ENCODE results near the gene FCAMR.

FCAMR gene

DNA sequence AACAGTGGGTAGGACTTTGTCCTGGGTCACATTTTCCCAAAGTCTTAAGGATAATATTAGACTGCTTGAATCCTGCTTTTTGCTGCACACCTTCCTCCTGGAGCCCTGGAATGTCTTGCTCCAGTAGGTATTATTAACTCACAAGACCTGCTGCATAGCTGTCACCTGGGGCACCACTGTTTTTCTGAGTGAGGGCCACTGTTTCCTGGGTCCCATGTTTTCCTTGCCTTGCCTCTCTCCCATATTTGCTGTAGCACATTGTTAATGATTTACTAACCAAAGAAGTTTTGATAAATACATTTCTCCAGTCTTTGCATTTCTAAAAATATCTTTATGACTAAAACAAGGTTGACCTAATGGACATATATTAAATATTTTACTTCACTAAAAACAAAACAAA lies 22.5 kb upstream of the FCAMR start:
- no peak for DNase-seq

DNA sequence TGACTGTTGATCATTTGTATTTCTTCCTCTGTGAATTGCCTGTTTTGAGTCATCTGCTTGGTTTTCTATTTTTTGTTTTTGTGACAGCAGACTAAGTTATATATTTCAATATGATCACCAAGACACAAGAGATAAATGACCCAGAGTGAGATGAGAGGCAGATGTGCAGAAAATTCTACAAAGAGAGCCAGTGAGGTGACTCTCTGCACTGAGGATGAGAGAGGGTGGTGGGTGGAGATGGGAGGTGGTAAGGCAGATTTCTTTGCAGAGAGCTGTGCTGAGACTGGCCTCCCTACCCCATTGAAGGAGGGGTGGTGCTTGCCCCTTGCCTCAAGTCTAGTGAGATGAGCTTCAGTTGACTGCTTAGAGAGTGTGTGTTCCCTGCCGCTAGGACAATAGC lies 17.6 kb upstream of the FCAMR start:
- no peak for DNase-seq

DNA sequence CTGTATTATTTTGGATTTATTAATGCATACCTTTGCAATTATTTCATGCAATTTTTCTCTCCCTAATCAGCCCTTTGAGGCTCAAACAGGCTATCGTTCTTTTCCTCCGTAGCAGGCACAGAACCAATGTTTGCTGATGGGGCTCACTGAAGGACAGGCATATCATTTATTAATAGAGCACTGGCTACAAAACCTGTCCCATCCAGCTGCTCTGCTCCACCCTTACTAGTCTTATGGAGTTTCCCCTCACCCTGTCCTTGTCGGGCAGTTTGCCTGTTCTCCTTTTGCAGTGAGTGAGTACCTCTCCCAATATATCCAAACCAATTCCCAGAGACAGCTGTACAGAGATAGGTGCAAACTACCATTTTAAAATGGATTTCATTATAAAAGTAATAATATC lies 16.6 kb upstream of the FCAMR start:
- DNase-seq, result no peak

DNA sequence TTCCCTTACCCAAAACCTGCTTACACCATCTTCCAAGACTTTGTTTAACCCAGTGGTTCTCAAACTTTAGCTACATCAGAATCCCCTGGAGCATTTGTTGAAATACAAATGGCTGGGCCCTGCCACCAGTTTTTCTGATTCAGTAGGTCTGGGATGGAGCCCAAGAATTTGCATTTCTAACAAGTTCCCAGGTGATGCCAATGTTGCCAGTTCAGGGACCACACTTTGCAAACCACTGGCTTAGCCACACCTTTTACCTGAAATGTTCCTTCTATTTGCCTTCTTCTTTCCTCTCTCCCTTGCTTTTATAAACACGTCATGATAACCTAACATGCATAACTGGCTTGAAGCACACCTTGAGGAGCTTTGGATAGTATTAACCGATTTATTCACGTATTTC lies 16.1 kb upstream of the FCAMR start:
- no peak for DNase-seq

DNA sequence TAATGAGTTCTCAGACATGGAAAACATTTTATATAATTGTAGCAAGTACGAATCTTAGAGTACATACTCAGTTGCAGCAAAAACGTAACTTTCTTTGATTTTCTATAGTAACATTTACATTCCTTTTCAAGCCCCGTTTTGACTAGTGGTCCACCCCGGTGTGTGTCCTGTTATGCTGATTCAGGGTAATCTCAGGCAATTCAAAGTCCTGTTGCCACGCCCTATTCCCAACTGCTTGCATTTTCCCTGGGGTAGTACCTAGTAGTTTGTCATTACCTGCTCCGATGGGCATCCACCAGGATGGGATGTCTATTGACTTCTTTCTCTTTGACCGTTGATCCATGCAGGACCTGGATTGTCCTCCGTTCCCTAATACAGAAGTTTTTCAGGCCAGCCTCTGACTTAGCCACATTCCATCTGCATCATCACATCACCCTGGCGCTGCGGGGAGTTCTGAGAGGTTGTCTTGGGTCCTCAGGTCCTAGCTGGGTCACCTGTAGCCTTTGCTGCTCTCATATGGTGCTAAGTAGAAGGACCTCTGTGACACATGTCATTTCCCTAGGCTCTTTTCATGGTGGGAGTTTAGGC lies 15.0 kb upstream of the FCAMR start:
- DNase-seq, result no peak

DNA sequence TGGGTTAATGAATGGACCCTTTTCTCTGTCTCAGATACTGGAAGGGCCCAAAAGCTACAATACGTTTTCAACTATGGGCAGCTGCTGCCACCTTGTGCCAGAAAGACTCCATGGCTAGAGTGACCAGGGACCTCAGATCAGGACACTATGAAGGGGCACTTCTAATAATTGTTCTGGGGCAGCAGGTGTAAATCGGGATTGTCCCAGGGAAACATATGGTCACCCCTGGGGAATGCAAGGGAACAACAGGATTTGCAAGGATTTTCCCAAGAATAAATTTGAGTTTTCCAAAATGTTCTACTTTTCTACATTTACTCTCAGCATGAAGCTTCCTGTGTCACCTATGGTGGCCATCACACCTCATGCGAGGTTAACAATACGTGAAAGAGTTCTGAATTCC lies 12.0 kb upstream of the FCAMR start:
- DNase-seq, result peak; percentile 64

DNA sequence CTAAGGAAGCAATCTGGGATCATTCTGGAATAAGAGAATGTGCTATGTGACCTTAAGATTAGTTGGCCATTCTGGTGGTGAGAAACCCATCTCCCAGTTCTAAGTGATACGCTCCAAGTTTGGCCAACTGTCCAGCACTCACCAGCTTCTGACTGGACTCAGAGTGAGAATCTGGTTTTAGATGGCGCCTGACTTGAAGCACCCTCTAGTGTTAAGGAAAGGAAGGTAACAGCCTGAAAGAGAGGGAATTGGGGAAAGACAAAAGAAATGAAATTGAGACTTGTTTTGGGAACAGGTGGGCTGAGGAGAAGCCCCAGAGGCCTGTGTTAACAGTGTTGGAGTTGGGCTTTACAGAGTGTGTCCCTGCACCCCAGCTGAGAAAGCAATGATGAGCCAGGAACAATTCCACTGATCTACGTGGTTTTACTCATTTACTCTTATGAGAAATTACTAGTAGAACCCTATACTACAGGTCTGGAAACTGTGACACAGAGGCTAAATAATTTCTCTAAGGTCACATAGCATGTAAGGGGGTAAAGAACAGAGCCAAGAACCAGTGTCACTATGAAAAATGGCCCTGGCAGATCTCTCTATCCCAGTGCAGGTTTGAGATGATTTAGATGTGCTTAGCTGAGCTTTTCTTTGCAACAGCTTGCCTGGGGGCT lies 9.3 kb upstream of the FCAMR start:
- DNase-seq, result peak; percentile 29

DNA sequence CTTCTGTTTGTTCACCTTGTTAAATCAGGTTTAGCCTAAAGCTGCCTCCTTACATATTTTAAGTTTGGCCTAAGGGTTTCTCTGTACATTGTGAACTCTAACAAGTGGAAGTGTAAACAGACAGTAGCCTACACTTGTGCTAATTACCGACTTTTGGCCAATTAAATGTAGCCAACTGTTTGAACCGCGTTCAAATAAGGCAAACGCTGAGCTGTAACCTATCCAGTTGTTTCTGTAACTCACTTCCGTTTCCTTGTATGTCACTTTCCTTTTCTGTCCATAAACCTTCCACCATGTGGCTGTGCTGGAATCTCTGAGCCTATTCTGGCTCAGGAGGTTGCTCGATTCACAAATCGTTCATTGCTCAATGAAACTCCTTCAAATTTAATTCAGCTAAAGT lies 8.0 kb upstream of the FCAMR start:
- DNase-seq, result no peak

DNA sequence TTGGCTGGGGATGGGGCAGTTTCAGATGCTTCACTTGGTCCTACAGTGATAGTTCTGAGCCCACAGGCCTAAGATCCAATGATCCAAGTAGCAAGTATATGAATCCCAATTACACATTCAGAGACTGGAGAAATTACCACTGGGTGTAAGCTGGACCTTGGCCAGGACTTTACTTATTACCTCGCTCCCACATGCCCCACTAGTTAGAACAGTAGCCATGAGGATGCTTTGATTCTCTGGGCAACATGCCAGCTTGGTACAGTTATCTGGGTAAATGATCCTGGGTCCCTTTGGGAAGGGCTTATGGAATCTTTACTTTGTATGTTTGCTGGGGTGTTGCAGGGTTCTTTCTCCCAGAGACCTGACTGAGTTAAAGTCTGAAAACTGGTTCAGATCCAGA lies 5.0 kb upstream of the FCAMR start:
- DNase-seq, result peak; percentile 25

DNA sequence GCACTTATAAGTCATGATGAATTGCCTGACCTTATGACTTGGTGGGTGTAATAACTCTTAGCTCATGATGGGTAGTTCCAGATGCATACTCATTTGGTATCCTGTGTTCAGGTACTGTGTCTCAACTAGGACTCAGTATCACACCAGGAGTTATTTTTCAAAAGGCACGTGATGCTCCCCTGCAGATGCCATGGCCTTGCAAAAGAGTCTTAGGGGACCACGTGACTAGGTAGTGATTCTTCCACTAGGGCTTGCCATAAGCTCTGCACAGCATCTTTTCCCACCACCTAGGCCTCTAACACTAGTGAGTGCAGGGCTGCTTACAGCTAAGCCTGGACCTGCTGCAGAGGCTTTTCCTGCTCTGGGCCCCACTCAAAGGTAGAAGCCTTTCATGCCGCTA lies 3.9 kb upstream of the FCAMR start:
- DNase-seq, result no peak

DNA sequence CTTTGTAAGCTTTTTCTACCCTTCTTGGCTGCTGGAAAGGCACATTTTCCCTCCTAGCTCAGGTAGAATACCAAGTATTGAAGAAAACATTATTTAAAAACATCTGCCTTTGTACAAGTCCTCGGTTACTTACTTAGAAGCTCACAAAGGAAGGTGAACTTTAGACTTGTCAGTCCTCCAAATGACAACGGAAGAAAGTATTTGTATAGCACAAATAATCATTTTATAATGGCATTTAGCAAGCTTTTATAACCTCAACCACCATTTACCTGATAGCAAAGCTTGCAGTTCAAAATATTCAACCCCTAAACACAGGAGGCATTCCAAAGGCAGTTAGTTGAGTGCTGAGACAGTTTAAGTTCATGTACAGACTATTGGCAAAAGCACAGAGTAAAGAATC lies 2.5 kb upstream of the FCAMR start:
- no peak for DNase-seq

DNA sequence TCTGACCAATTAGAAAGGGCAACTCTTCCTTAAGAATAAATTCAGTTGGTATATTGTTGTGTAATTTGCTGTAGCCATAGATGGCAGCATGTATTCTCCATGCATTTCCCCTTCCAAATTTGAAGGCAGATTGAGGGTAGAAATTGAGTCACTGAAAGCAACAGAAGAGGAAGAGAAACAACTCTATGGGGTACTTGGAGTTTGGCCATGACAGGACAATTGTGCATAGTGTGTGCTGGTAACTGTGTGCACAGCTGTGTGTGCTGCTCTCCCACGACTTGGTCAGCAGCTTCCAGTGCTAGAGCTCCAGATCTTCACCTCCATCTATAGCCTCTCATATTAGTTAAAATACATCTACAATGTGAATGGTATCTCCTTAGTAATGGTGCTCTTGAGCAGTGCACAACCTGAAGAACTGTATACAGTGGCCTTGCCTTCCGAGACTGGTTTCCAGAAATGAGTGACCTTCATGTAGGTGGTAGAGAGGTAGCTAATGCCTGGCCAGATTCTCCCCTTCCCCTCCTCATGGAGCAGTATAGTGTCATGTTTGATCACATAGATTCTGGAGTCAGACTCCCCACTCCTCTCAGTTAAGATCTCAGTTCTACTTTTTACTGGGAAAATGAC lies 882 bp upstream of the FCAMR start:
- no peak for DNase-seq

DNA sequence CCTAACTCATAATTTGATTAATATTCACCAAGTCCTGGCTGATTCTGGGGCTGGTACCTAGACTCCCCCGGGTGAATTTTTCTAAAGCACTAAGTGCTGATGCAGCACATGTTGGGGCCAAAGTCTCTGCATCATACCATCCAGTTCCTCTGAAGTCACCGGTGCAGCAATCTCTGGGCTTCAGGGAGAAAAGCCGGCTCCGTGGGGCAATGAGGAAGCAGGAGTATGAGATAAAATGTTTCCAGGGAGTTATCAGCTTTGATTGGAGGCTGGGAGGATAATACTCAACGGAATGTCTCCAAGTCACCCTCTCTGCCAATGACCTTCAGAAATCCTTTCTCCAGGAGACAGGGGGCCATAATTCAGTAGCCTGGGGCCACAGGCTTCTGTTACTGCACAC lies 1.2 kb downstream of the FCAMR start:
- DNase-seq, result no peak

DNA sequence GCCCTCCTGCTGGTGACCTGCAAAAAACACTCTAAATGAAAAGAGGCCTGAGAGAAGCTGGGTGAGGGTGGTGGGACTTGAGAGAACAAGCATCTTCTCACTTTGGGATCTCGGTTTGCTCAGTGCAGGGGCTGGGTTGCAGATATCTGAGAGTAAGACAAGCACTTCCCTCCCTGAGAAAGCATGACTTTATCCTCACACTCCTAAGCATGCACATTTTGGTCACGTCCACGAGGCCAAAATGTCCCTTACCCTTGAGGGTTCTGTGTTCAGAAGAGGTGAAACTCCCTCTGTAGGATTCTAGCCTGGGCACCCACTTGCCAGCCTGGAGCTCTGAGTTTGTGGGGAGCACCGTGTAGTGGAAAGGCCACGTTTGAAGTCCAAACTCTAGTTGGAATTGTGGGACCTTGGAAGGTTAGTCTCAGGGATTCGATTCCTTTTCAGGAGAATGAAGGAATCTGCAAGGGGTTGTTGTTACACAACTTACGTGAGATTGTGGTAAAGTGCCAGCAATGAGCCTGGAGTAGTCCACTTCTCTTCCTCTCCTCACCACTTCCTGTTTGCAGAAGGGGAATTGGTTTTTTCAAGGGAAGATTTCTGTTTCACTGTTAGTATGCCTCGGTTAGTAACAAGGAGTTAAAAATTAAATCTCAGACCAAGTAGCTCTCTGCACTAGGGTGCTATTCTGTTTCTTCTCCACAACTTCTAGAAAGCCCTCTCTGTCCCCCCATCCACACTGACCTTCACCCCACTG lies 3.0 kb downstream of the FCAMR start:
- no peak for DNase-seq

DNA sequence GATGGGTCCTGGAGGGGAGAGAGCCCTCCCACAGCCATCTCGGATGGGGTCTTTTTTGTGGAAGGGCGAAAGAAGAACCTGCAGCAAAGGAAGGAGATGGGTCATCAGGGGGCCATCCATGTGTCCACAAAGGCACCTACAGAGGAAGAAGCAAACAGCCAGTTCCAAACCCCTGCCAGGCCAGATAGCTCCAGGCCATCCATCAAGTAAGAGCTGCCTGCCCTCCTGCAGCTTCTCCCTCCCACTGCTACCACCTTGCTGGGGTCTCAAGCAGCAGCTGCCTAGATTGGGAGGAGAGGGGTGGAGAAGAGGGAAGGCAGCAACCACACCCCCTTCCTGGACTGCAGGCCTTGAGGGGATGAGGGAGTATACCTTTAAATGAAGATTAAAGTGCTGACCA lies 4.5 kb downstream of the FCAMR start:
- DNase-seq, result no peak

DNA sequence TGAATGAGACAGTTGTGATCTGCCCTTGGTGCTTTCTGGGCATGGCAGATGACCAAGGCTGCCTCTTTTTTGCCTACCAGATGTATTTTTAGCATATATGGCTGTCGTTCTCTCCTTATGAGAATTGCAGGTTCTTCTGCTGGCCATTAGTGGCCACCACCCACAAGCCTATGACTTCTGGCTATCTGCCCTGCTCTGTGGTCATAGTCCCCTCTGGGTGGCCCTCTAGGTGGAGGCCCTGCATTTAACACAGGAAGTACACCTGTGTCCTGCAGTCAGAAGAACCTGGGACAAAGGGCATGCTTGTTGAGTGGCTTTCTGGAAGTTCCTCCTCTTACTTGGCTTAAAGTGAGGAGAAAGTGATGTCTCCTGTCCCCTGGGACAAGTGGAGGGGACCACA lies 6.5 kb downstream of the FCAMR start:
- no peak for DNase-seq

DNA sequence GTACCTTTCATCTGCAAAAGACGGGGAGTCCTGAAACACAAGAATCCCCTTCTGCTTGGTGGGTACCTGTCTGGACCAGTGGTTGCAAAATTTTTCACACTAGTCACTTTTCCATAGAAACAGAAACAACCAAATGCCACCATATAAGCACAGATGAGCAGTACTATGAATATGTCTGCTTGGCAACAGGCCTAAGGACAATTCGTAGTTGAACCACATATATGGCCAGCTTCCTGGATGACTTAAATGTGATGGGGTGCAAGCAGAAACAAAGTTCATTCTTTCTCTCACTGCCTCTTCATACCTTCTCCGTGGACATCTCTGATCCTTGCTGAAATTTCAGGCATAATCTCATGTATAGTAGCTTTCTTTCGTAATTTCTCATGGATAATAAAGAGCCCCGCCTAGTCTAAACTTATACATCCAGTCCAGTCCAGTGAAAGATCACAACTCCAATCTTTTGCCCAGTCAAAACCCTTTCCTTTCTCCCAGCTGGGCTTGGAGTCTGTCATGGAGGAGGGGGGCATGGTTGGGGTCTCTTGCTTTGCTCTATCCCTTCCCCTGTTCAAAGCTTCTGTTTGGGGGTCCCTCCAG lies 7.0 kb downstream of the FCAMR start:
- DNase-seq, result no peak

DNA sequence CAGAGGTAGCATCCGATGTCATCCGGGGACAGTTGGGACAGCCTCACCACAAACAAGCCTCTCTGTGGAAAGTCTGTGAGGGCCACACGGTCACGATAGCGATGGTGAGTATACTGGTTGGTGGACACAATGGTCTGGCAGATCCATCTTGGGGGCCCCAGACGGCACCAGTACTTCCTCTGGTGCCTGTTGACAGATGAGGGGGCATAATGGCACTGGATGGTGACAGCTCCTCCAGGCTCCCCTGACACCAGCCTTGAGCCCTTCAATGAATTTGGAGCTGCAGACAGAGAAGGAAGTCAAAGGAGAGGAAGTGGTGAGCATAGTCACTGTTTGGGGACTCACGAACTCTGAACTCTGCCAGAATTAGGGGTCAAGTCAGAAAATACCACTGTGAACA lies 8.0 kb downstream of the FCAMR start:
- DNase-seq, result no peak

DNA sequence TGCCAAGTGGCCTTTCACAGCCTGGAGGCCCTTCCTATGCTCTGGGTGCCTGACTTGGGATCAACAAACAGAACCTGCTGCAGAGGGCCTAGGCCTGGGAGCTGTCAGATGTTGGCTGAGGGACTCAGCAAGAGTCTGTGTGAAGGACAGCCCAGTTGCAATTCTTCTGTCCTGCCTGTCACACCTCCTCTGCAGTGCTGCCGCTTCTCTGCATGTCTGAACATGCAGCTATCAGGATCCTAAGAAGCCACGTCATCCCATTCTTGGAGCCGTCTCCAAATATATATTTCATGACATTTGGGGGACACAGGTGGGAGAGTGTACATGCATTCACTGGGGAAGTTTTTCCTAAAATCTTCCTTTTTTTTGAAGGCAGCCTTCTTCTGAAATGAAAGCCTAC lies 8.6 kb downstream of the FCAMR start:
- DNase-seq, result no peak

DNA sequence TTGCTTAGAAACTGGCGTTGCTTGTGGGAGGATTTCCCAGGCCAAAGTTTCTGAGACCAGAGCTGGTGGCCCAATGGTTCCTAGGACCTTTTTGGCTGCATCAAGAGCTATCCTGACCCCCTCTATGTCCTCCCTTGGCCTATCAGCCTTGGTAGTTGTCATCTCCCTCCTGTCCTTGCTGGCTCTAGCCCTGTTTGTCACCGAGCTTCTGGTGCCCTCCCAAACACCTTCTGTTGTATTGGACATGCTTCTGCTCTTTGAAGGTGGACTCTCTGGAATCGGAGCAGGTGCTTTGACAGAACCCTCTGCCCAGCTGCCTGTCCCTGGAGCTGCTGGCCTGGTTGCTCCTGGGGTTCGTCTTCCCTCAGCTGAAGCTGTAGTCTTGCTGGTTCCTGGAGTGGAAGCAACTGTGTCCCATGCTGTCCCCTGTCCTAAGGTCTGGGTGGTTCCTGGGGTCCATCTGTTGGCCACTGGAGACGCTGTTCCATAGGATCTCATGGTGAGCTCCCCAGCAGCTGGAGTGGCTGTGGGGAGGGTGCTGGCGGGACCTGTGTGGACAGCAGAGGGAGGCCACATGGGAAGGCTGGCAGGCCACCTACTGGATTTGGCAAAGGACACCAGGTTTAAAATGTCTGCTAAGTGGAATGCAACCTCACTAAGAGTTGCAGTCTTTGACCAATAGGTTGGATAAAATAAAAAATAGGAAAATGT lies 9.4 kb downstream of the FCAMR start:
- no peak for DNase-seq

DNA sequence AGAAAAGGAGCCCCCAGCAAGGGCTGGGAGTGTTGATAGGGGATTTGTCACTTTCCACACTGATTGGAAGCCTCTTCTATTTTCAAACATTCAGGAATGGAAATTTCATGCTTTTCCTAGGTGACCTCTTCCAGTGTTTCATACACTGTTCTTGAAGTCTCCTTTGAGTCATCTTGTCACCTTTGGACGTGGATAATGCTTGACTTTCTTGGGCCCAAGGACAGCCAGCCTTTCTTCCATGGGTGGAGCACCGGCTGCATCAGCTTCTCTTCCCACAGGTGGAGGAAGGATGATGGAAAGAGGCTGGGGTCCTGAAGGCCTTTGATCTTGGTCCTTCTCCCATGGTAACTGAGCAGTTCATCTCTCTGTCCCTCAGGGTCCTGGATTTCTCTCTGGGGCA lies 12.1 kb downstream of the FCAMR start:
- DNase-seq, result no peak

DNA sequence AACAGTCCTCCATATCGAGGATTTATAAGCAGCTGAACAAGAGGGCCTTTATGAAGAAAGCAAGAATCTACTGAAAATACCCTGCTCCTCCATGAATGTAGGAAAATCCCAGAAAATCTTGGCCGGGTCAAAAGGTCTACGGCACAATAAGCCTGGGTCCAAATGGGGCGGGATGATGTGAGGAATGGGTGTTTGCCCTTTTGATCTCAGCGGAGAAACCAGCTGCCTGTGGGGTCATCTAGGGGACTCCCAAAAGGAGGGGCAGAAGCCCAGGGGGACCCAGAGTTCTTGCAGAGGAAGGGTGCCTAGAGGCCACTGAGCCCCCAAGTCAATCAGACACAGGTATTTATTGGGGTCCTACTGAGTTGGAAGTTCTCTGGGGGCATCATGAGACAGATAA lies 12.6 kb downstream of the FCAMR start:
- no peak for DNase-seq

All from NCI-H1092 treated with DMSO at 0.1 percent for 48 hours (cell line).